Neural progenitor cell (in vitro differentiated cells): ENCODE measurements around the gene CHD2.

Experiments used
- CTCF ChIP-seq: fragments of 200-600 bp; sonication (generic); IDR thresholded peaks from 2 replicates; pipeline ENCODE4 v1.5.1; 2017; ENCODE audit warnings: antibody characterized with exemption, mild to moderate bottlenecking
- EZH2 ChIP-seq: fragments of 200-600 bp; sonication (generic); IDR thresholded peaks from 2 replicates; pipeline ENCODE4 v1.6.1; 2017; ENCODE audit warnings: antibody characterized with exemption, mild to moderate bottlenecking, moderate library complexity
- EZH2phosphoT487 ChIP-seq: fragments of 200-600 bp; sonication (generic); IDR thresholded peaks from 2 replicates; pipeline ENCODE4 v1.6.1; 2017; ENCODE audit warnings: antibody characterized with exemption

GRCh38 chr15:93050648-93051047 lies 150.5 kb downstream of the CHD2 start:
- no peak for TF ChIP-seq CTCF
- TF ChIP-seq EZH2, result no peak
- no peak for TF ChIP-seq EZH2phosphoT487
